Neural progenitor cell (in vitro differentiated cells): ENCODE data around the gene MT1H. TPM values are rescaled to one million over a fixed set of nuclear protein-coding genes. Genes with fewer than 3 reads are reported as not detected.
A peak's percentile ranks its signal among the peaks of the same experiment; 100 is the strongest.

Experiments used
- DNase-seq: peaks from one replicate; pipeline ENCODE4 v3.0.0-alpha.2; 2016; ENCODE audit warnings: low spot score
- H2AFZ ChIP-seq: fragments of 200-600 bp; sonication (generic); replicated peaks from 2 replicates; pipeline ENCODE4 v1.6.1; 2016; ENCODE audit warnings: antibody characterized with exemption
- H3F3A ChIP-seq: fragments of 200-600 bp; sonication (generic); 2 replicates; pipeline ENCODE4 v1.6.1; 2016; ENCODE audit warnings: antibody characterized with exemption, low read depth
- H3K27ac ChIP-seq: fragments of 200-600 bp; sonication (generic); 2 replicates; pipeline ENCODE4 v1.5.1; 2016; ENCODE audit warnings: mild to moderate bottlenecking
- H3K27me3 ChIP-seq: fragments of 200-600 bp; sonication (generic); 2 replicates; pipeline ENCODE4 v1.6.1; 2016; ENCODE audit warnings: mild to moderate bottlenecking, moderate library complexity
- H3K36me3 ChIP-seq: fragments of 200-600 bp; sonication (generic); 2 replicates; pipeline ENCODE4 v1.5.1; 2016
- H3K4me1 ChIP-seq: fragments of 200-600 bp; sonication (generic); 2 replicates; pipeline ENCODE4 v1.6.1; 2016; ENCODE audit warnings: mixed run types
- H3K4me2 ChIP-seq: fragments of 200-600 bp; sonication (generic); 2 replicates; pipeline ENCODE4 v1.6.1; 2016
- H3K4me3 ChIP-seq: fragments of 200-600 bp; sonication (generic); 2 replicates; pipeline ENCODE4 v1.5.1; 2016
- H3K79me2 ChIP-seq: fragments of 200-600 bp; sonication (generic); 2 replicates; pipeline ENCODE4 v1.6.1; 2016; ENCODE audit warnings: low read depth
- H3K9ac ChIP-seq: fragments of 200-600 bp; sonication (generic); 2 replicates; pipeline ENCODE4 v1.6.1; 2016
- H3K9me3 ChIP-seq: fragments of 200-600 bp; sonication (generic); 2 replicates; pipeline ENCODE4 v1.5.1; 2016; ENCODE audit warnings: low read depth
- H4K20me1 ChIP-seq: fragments of 200-600 bp; sonication (generic); 2 replicates; pipeline ENCODE4 v1.6.1; 2016; ENCODE audit warnings: low read depth
- H3K27ac Mint-ChIP-seq: 3 replicates; pipeline ENCODE4 v1.8.0; 2021; ENCODE audit warnings: mixed read lengths
- H3K27me3 Mint-ChIP-seq: 2 replicates; pipeline ENCODE4 v1.8.0; 2022; ENCODE audit warnings: low read depth, mild to moderate bottlenecking, inconsistent platforms, moderate library complexity, mixed read lengths; ENCODE audit not compliant: insufficient read depth
- H3K36me3 Mint-ChIP-seq: 3 replicates; pipeline ENCODE4 v1.8.0; 2021; ENCODE audit warnings: mixed read lengths
- H3K4me1 Mint-ChIP-seq: 3 replicates; pipeline ENCODE4 v1.8.0; 2021; ENCODE audit warnings: mixed read lengths
- H3K4me3 Mint-ChIP-seq: 3 replicates; pipeline ENCODE4 v1.8.0; 2021; ENCODE audit warnings: mild to moderate bottlenecking, moderate library complexity, mixed read lengths
- H3K9me3 Mint-ChIP-seq: 3 replicates; pipeline ENCODE4 v1.8.0; 2020; ENCODE audit warnings: mixed read lengths
- EZH2 ChIP-seq: fragments of 200-600 bp; sonication (generic); IDR thresholded peaks from 2 replicates; pipeline ENCODE4 v1.6.1; 2017; ENCODE audit warnings: antibody characterized with exemption, mild to moderate bottlenecking, moderate library complexity
- EZH2phosphoT487 ChIP-seq: fragments of 200-600 bp; sonication (generic); IDR thresholded peaks from 2 replicates; pipeline ENCODE4 v1.6.1; 2017; ENCODE audit warnings: antibody characterized with exemption
- total RNA-seq: library from RNA; depleted of rRNA; stranded (reverse); fragments of >200 nt; gene quantifications from 2 replicates; pipeline ENCODE4 v1.2.3, GENCODE V29; 2015; ENCODE audit warnings: low replicate concordance
- TF ChIP-seq, protein P1 (sequence below): fragments of 200-600 bp; sonication (generic); IDR thresholded peaks from 2 replicates; pipeline ENCODE4 v1.5.1; 2017; ENCODE audit warnings: antibody characterized with exemption, mild to moderate bottlenecking

Gene MT1H
- total RNA-seq, 1 donor from 2014 or later = not detected

DNA sequence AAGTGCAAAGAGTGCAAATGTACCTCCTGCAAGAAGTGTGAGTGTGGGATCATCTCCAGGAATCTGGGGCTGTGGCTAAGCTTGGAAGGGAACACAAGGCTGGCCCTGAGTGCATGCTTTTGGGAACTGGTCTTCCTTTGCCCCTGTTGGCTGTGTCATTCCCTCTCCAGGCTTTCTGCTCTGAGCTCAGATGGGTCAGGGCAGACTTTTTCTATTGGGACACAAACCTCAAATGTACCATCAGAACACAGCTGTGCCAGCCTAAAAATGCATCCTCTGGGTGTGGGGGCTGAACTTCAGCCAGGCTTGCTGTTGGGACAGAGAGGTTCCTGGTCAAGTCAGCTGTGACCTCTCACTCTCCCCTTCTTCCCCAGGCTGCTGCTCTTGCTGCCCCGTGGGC lies 17.0 kb upstream of the MT1H start:
- H2AFZ ChIP-seq = no peak overlapping the region
- H3K4me3 Mint-ChIP-seq = no peak overlapping the region
- TF ChIP-seq, protein P1, sequence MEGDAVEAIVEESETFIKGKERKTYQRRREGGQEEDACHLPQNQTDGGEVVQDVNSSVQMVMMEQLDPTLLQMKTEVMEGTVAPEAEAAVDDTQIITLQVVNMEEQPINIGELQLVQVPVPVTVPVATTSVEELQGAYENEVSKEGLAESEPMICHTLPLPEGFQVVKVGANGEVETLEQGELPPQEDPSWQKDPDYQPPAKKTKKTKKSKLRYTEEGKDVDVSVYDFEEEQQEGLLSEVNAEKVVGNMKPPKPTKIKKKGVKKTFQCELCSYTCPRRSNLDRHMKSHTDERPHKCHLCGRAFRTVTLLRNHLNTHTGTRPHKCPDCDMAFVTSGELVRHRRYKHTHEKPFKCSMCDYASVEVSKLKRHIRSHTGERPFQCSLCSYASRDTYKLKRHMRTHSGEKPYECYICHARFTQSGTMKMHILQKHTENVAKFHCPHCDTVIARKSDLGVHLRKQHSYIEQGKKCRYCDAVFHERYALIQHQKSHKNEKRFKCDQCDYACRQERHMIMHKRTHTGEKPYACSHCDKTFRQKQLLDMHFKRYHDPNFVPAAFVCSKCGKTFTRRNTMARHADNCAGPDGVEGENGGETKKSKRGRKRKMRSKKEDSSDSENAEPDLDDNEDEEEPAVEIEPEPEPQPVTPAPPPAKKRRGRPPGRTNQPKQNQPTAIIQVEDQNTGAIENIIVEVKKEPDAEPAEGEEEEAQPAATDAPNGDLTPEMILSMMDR = no peak
- TF ChIP-seq EZH2phosphoT487 (no peak), EZH2 (no peak)
- DNase-seq = no peak
- H3K4me3 ChIP-seq = no peak overlapping the region
- H3K9me3 ChIP-seq = no peaks in the 10 kb centered on the region
- H3K4me1 ChIP-seq = no peaks in the 10 kb centered on the region
- no peaks in the 10 kb centered on the region for H3K9me3 Mint-ChIP-seq
- peaks cover 7% of the 10 kb centered on the region for H4K20me1 ChIP-seq
- H3K27ac Mint-ChIP-seq = no peak overlapping the region
- H3K36me3 Mint-ChIP-seq = no peaks in the 10 kb centered on the region
- no peak overlapping the region for H3K27ac ChIP-seq
- H3F3A ChIP-seq = peaks cover 5% of the 10 kb centered on the region
- peaks cover 3% of the 10 kb centered on the region for H3K4me1 Mint-ChIP-seq
- H3K27me3 Mint-ChIP-seq = peaks cover 34% of the 10 kb centered on the region
- no peak overlapping the region for H3K9ac ChIP-seq
- no peaks in the 10 kb centered on the region for H3K79me2 ChIP-seq
- no peak overlapping the region for H3K4me2 ChIP-seq
- no peaks in the 10 kb centered on the region for H3K36me3 ChIP-seq
- H3K27me3 ChIP-seq = peaks cover 97% of the 10 kb centered on the region

DNA sequence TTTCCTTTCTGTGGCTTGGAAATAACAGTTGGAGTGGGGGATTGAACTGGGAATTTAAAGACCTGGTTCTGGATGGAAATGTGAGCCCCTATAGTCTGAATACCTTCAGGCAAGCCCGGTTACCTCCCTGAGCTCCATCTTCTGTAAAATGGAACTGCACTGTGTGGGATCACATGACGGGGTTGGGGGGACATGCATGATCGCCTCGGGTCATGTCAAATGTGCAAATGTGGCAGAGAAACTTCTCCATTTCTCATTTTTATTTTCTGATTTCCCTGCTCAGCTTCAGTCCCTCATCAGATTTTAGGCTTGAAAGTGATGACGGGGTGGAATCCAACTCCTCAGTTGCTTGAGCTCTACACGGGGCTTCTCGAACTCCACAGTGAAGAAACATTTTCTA lies 16.4 kb upstream of the MT1H start:
- Histone ChIP-seq H3K27me3 (peaks cover 97% of the 10 kb centered on the region), H4K20me1 (peaks cover 5% of the 10 kb centered on the region), H3K79me2 (no peaks in the 10 kb centered on the region)

DNA sequence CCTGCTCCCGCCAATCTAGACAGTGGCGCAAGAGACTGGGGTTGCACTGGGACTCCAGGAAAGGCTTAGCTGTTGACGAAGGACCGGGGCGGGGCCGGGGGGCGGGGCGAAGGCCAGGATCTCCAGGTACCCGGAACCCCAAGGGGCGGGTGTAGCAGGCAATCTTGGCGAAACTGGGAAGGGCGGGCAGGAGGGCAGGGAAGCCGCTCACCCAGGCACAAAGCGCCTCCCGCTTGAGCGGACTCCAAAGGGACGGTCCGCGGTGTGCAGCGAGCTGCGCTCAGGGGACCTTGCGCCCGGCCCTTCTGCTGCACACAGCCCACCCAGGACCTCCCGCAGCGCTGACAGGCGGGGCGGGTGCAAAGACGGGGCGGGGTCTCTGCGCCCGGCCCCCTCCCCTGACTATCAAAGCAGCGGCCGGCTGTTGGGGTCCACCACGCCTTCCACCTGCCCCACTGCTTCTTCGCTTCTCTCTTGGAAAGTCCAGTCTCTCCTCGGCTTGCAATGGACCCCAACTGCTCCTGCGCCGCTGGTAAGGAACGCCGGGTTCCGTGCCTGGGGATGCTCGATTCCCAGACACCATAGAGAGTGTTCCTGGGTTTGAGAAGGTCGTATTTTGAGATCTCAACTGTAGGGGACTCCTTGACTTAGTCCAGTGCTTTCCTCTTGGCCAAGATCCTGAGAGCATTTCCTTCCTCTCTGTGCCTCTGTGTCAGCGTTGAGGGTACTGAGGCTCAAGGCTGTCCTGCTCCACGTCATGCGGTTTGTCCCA lies 11.9 kb upstream of the MT1H start, which contains the start of gene MT1F:
MT1F (plus strand) TSS at position 405 of the 772 bp plus-strand sequence; CDS start at position 505, 100 bp downstream.
- H3F3A ChIP-seq = peaks cover 13% of the 10 kb centered on the region
- DNase-seq = peak; percentile 89
- H3K9ac ChIP-seq = no peak within 1 kb of the TSS
- H3K9me3 ChIP-seq = no peaks in the 10 kb centered on the region
- H4K20me1 ChIP-seq = peaks cover 8% of the 10 kb centered on the region
- H3K4me3 ChIP-seq = peak within 1 kb of the TSS; percentile 56
- peak within 1 kb of the TSS; percentile 86 for H3K4me2 ChIP-seq
- peak within 1 kb of the TSS; percentile 88 for H3K4me3 Mint-ChIP-seq
- no peaks in the 10 kb centered on the region for H3K9me3 Mint-ChIP-seq
- no peaks in the 10 kb centered on the region for H3K79me2 ChIP-seq
- H3K36me3 Mint-ChIP-seq = no peaks in the 10 kb centered on the region
- H3K27me3 Mint-ChIP-seq = peaks cover 52% of the 10 kb centered on the region
- peak within 1 kb of the TSS; percentile 74 for H2AFZ ChIP-seq
- TF ChIP-seq, protein P1 = no peak
- peak; percentile 23 for TF ChIP-seq EZH2phosphoT487
- TF ChIP-seq EZH2 = peak; percentile 61
- H3K27ac ChIP-seq = no peak within 1 kb of the TSS
- H3K27ac Mint-ChIP-seq = no peak within 1 kb of the TSS
- H3K36me3 ChIP-seq = no peaks in the 10 kb centered on the region
- peaks cover 12% of the 10 kb centered on the region for H3K4me1 Mint-ChIP-seq
- H3K27me3 ChIP-seq = peaks cover 97% of the 10 kb centered on the region
- peaks cover 7% of the 10 kb centered on the region for H3K4me1 ChIP-seq

More for the DNA sequence above, 16.4 kb upstream of the MT1H start:
- no peak for DNase-seq
- H3K27me3 Mint-ChIP-seq = peaks cover 34% of the 10 kb centered on the region
- TF ChIP-seq EZH2 (no peak), EZH2phosphoT487 (no peak)
- Histone ChIP-seq H3K4me2 (no peak overlapping the region), H3K27ac (no peak overlapping the region), H3K9me3 (no peaks in the 10 kb centered on the region), H3K4me3 (no peak overlapping the region), H2AFZ (no peak overlapping the region), H3K4me1 (peaks cover 4% of the 10 kb centered on the region), H3F3A (peaks cover 11% of the 10 kb centered on the region), H3K36me3 (no peaks in the 10 kb centered on the region), H3K9ac (no peak overlapping the region)
- no peaks in the 10 kb centered on the region for H3K9me3 Mint-ChIP-seq
- H3K27ac Mint-ChIP-seq = no peak overlapping the region
- no peak overlapping the region for H3K4me3 Mint-ChIP-seq
- H3K4me1 Mint-ChIP-seq = peaks cover 7% of the 10 kb centered on the region
- H3K36me3 Mint-ChIP-seq = no peaks in the 10 kb centered on the region

DNA sequence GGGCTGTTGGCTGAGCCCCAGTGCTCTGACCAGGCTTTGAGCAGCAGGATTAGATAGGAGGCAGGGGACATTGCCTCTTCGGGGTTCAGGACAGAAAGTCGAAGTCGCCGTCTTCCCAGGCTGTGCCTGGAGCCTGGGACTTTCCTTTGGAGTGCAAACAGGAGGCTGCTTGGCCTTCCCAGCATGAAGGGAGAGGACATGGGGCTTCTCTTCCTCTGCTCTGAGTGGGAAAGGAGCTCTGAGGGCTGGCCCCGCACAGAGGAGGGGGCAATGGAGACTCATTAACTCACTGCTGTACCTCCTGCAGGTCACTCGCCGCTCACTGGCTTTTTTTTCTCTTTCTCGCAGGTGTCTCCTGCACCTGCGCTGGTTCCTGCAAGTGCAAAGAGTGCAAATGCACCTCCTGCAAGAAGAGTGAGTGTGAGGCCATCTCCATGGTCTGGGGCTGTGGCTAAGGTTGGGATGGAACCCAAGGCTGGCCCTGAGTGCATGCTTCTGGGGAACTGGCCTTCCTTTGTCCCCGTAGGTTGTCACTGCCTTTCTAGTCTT lies 11.2 kb upstream of the MT1H start:
- no peak for TF ChIP-seq EZH2phosphoT487
- no peak for TF ChIP-seq EZH2
- TF ChIP-seq, protein P1 = no peak
- no peak overlapping the region for H3K9ac ChIP-seq
- H4K20me1 ChIP-seq = peaks cover 12% of the 10 kb centered on the region
- peak overlapping the region; percentile 56 for H3K4me3 ChIP-seq
- peaks cover 10% of the 10 kb centered on the region for H3K4me1 ChIP-seq
- H3K4me2 ChIP-seq = peak overlapping the region; percentile 86
- Mint-ChIP-seq H3K9me3 (no peaks in the 10 kb centered on the region), H3K36me3 (no peaks in the 10 kb centered on the region), H3K27me3 (peaks cover 55% of the 10 kb centered on the region), H3K4me1 (peaks cover 13% of the 10 kb centered on the region), H3K4me3 (peak overlapping the region; percentile 88), H3K27ac (no peak overlapping the region)
- no peak overlapping the region for H3K27ac ChIP-seq
- no peak for DNase-seq
- no peaks in the 10 kb centered on the region for H3K9me3 ChIP-seq
- peaks cover 97% of the 10 kb centered on the region for H3K27me3 ChIP-seq
- H2AFZ ChIP-seq = peak overlapping the region; percentile 74
- H3F3A ChIP-seq = peaks cover 13% of the 10 kb centered on the region
- no peaks in the 10 kb centered on the region for H3K36me3 ChIP-seq
- no peaks in the 10 kb centered on the region for H3K79me2 ChIP-seq
